Limb (tissue), 2 donors: ENCODE data around the gene ICA1L.

ENCODE experiments used
- DNase-seq, 2 donors: peaks; one replicate each; pipeline ENCODE4 v3.0.0-alpha.2; 2016; ENCODE audit errors: extremely low spot score in 2 of 2

ICA1L gene

GRCh38 chr2:202847693-202848524 lies 23.7 kb downstream of the ICA1L start:
- DNase-seq = no peak

GRCh38 chr2:202844656-202845055 lies 26.9 kb downstream of the ICA1L start:
- no peak for DNase-seq

- DNase-seq = no peak
Measured at GRCh38 chr2:202842690-202843089, 28.9 kb downstream of the ICA1L start.

- no peak for DNase-seq
Measured at GRCh38 chr2:202841090-202841867, 30.3 kb downstream of the ICA1L start.

- peak; percentile 27 to 54 for DNase-seq
Measured at GRCh38 chr2:202831242-202832220, 40.0 kb downstream of the ICA1L start.

- no peak for DNase-seq
Measured at GRCh38 chr2:202824901-202825300, 46.7 kb downstream of the ICA1L start.

GRCh38 chr2:202822411-202822810 lies 49.2 kb downstream of the ICA1L start:
- no peak for DNase-seq

GRCh38 chr2:202821206-202822160 lies 50.1 kb downstream of the ICA1L start:
- no peak for DNase-seq

GRCh38 chr2:202818321-202818720 lies 53.2 kb downstream of the ICA1L start:
- DNase-seq = no peak

GRCh38 chr2:202817771-202818170 lies 53.8 kb downstream of the ICA1L start:
- no peak for DNase-seq

- peak in 1 of 2 donors; percentile 40 for DNase-seq
Measured at GRCh38 chr2:202815548-202816360, 55.8 kb downstream of the ICA1L start.

GRCh38 chr2:202814226-202814625 lies 57.3 kb downstream of the ICA1L start:
- no peak for DNase-seq

- DNase-seq = no peak
Measured at GRCh38 chr2:202813387-202813786, 58.2 kb downstream of the ICA1L start.

GRCh38 chr2:202808754-202809153 lies 62.8 kb downstream of the ICA1L start:
- DNase-seq = no peak

GRCh38 chr2:202807431-202808138 lies 64.0 kb downstream of the ICA1L start:
- DNase-seq = peak in 1 of 2 donors; percentile 58

- DNase-seq = peak in 1 of 2 donors; percentile 35
Measured at GRCh38 chr2:202805911-202806310, 65.7 kb downstream of the ICA1L start.

- DNase-seq = no peak
Measured at GRCh38 chr2:202797944-202798343, 73.6 kb downstream of the ICA1L start.

GRCh38 chr2:202790676-202791075 lies 80.9 kb downstream of the ICA1L start:
- no peak for DNase-seq

- DNase-seq = no peak
Measured at GRCh38 chr2:202786842-202787241, 84.7 kb downstream of the ICA1L start.
